Naive thymus-derived CD4-positive, alpha-beta T cell (primary cell): ENCODE data around the gene LZTR1. TPM values are rescaled to one million over a fixed set of nuclear protein-coding genes. Genes with fewer than 3 reads are reported as not detected.
"Not testable (repeated sequence)": the region's sequence is repeated elsewhere in the genome, so short reads cannot be mapped to it uniquely, and the experiment has no call there.

ENCODE experiments used
- ATAC-seq: fragments of 150-1000 bp; cut with Tn5 transposase; 2 replicates; pipeline ENCODE4 v1.10.0; 2021; ENCODE audit warnings: mild to moderate bottlenecking, moderate library complexity
- CTCF ChIA-PET: fragments of 350-600 bp; sonication (Branson Sonifier 250); formaldehyde crosslinking; loops from one replicate; lab custom pipeline; 2021; ENCODE audit warnings: antibody characterized with exemption; lab: Charles Lee
- POLR2A ChIA-PET: fragments of 350-600 bp; sonication (Branson Sonifier 250); formaldehyde crosslinking; loops from one replicate; lab custom pipeline; 2021; ENCODE audit warnings: antibody characterized with exemption, inconsistent platforms; lab: Charles Lee
- DNase-seq, 9 donors: peaks; one replicate each; pipeline versions ENCODE4 v3.0.0 to v3.0.0-alpha.2; 2020 to 2022; ENCODE audit warnings: mixed read lengths in 1 of 9
- H3K27ac ChIP-seq: one replicate; pipeline ENCODE4 v1.7.0; 2013; ENCODE audit warnings: mild to moderate bottlenecking, low read depth, low read length, moderate library complexity
- H3K27me3 ChIP-seq, 2 donors: one replicate each; pipeline ENCODE4 v1.7.0; 2013; ENCODE audit warnings: low read length in 2 of 2, mild to moderate bottlenecking in 2 of 2, moderate library complexity in 2 of 2; ENCODE audit not compliant: control insufficient read depth in 2 of 2, insufficient read depth in 2 of 2
- H3K36me3 ChIP-seq, 3 experiments: 1 replicate in 2 of 3; 2 replicates in 1 of 3; pipeline ENCODE4 v1.7.0; 2013; ENCODE audit warnings: low read length in 3 of 3, mild to moderate bottlenecking in 3 of 3, moderate library complexity in 1 of 3; ENCODE audit not compliant: insufficient read depth in 3 of 3, control insufficient read depth in 2 of 3
- H3K4me1 ChIP-seq, 2 donors: one replicate each; pipeline ENCODE4 v1.7.0; 2013; ENCODE audit warnings: low read length in 2 of 2, mild to moderate bottlenecking in 2 of 2, moderate library complexity in 1 of 2; ENCODE audit not compliant: control insufficient read depth in 2 of 2, insufficient read depth in 2 of 2
- H3K4me3 ChIP-seq: 2 replicates; pipeline ENCODE4 v1.7.0; 2013; ENCODE audit warnings: mild to moderate bottlenecking, low read length
- H3K9me3 ChIP-seq, 3 experiments: 1 replicate in 2 of 3; 2 replicates in 1 of 3; pipeline ENCODE4 v1.7.0; 2013; ENCODE audit warnings: low read length in 3 of 3; ENCODE audit not compliant: control insufficient read depth in 2 of 3
- H3K27ac Mint-ChIP-seq, 9 donors: one replicate each; pipeline ENCODE4 v1.8.0; 2020 to 2022; ENCODE audit warnings: mixed read lengths in 9 of 9, mild to moderate bottlenecking in 8 of 9, moderate library complexity in 5 of 9, inconsistent platforms in 2 of 9
- H3K27me3 Mint-ChIP-seq, 5 donors: one replicate each; pipeline ENCODE4 v1.8.0; 2021 to 2022; ENCODE audit warnings: mixed read lengths in 5 of 5, mild to moderate bottlenecking in 1 of 5
- H3K36me3 Mint-ChIP-seq, 5 donors: one replicate each; pipeline ENCODE4 v1.8.0; 2020 to 2022; ENCODE audit warnings: mixed read lengths in 5 of 5, mild to moderate bottlenecking in 3 of 5, inconsistent platforms in 1 of 5
- H3K4me1 Mint-ChIP-seq, 7 donors: one replicate each; pipeline ENCODE4 v1.8.0; 2020 to 2022; ENCODE audit warnings: mixed read lengths in 7 of 7, mild to moderate bottlenecking in 3 of 7, inconsistent platforms in 1 of 7
- H3K4me3 Mint-ChIP-seq, 10 donors: one replicate each; pipeline ENCODE4 v1.8.0; 2020 to 2022; ENCODE audit warnings: mild to moderate bottlenecking in 10 of 10, mixed read lengths in 10 of 10, moderate library complexity in 6 of 10, inconsistent platforms in 2 of 10
- H3K9me3 Mint-ChIP-seq, 11 donors: one replicate each; pipeline ENCODE4 v1.8.0; 2020 to 2022; ENCODE audit warnings: mixed read lengths in 11 of 11, mild to moderate bottlenecking in 4 of 11, inconsistent platforms in 1 of 11, moderate library complexity in 1 of 11
- intact Hi-C, 2 donors: fragments of 100-400 bp; cut with micrococcal nuclease; formaldehyde crosslinking; loops; one replicate each; pipeline ENCODE4 v1.15.1; 2023
- polyA plus RNA-seq, 2 donors: library from polyadenylated mRNA; unstranded; fragments of 300-500 nt; fragmentation: Illumina TruSeq; gene quantifications; one replicate each; pipeline ENCODE4 v1.2.3, GENCODE V29; 2021
- total RNA-seq, 6 experiments: library from RNA in 5 of 6; stranded (reverse) in 5 of 6; gene quantifications; 1 replicate in 5 of 6; 2 replicates in 1 of 6; pipeline ENCODE4 v1.2.3 and lab custom pipeline; 2021 to 2026

Gene LZTR1
- total and polyA plus RNA-seq, 7 experiments from 2014 or later: 11.4 to 104 (median 71.2) TPM

GRCh38 chr22:21032037-21032867 lies 50.2 kb downstream of the LZTR1 start, which contains the start of gene SLC7A4:
TSS of gene SLC7A4 (minus strand) at chr22:21032561. CDS start at chr22:21031812, 749 bp downstream.
- ChIA-PET CTCF (no interaction called here), POLR2A (interaction anchor here (0.5 kb wide), 1 partner anchor 416 kb away, joined by 3 read pairs; no protein-coding TSS in a partner anchor)
- DNase-seq (no peak), ATAC-seq (peak; percentile 55)
- Histone ChIP-seq H3K4me1 (peaks cover 0 to 9% of the 10 kb centered on the region in 2 donors), H3K9me3 (no peaks in the 10 kb centered on the region), H3K27me3 (no peaks in the 10 kb centered on the region), H3K4me3 (no peak within 1 kb of the TSS), H3K27ac (no peak within 1 kb of the TSS), H3K36me3 (no peaks in the 10 kb centered on the region)
- Mint-ChIP-seq H3K27ac (no peak within 1 kb of the TSS), H3K9me3 (no peaks in the 10 kb centered on the region), H3K27me3 (peaks cover 19 to 40% (median 22%) of the 10 kb centered on the region in 5 donors), H3K4me3 (peak within 1 kb of the TSS in 6 of 10 donors; percentile 26 to 77 (median 49)), H3K4me1 (peaks cover 1 to 10% (median 6%) of the 10 kb centered on the region in 7 donors), H3K36me3 (no peaks in the 10 kb centered on the region)
- intact Hi-C loops: no loop called here

- H3K4me1 ChIP-seq: peaks cover 0 to 9% of the 10 kb centered on the region in 2 donors
- ChIA-PET CTCF (no interaction called here), POLR2A (no interaction called here)
- H3K27me3 ChIP-seq: no peaks in the 10 kb centered on the region
- intact Hi-C loops: no loop called here
- Mint-ChIP-seq H3K9me3 (no peaks in the 10 kb centered on the region), H3K27ac (no peak overlapping the region), H3K27me3 (peaks cover 19 to 44% (median 22%) of the 10 kb centered on the region in 5 donors), H3K36me3 (no peaks in the 10 kb centered on the region), H3K4me1 (peaks cover 1 to 10% (median 6%) of the 10 kb centered on the region in 7 donors), H3K4me3 (peak overlapping the region in 3 of 10 donors; percentile 32 to 77 (median 56))
- ATAC-seq (no peak), DNase-seq (no peak)
- H3K4me3 ChIP-seq: no peak overlapping the region
- H3K27ac ChIP-seq: no peak overlapping the region
- H3K36me3 ChIP-seq: no peaks in the 10 kb centered on the region
- H3K9me3 ChIP-seq: no peaks in the 10 kb centered on the region
Measured at GRCh38 chr22:21032868-21033688, 51.0 kb downstream of the LZTR1 start.

GRCh38 chr22:21033895-21034294 lies 51.8 kb downstream of the LZTR1 start:
- Mint-ChIP-seq H3K27ac (no peak overlapping the region), H3K4me3 (no peak overlapping the region), H3K36me3 (no peaks in the 10 kb centered on the region), H3K4me1 (peaks cover 1 to 10% (median 6%) of the 10 kb centered on the region in 7 donors), H3K27me3 (peaks cover 19 to 49% (median 27%) of the 10 kb centered on the region in 5 donors), H3K9me3 (no peaks in the 10 kb centered on the region)
- Histone ChIP-seq H3K9me3 (no peaks in the 10 kb centered on the region), H3K4me1 (peaks cover 0 to 9% of the 10 kb centered on the region in 2 donors), H3K36me3 (no peaks in the 10 kb centered on the region), H3K27ac (no peak overlapping the region), H3K27me3 (no peaks in the 10 kb centered on the region), H3K4me3 (no peak overlapping the region)
- POLR2A ChIA-PET: no interaction called here
- intact Hi-C loops: no loop called here
- no peak for DNase-seq
- no peak for ATAC-seq
- CTCF ChIA-PET: no interaction called here

- no peak for DNase-seq
Measured at GRCh38 chr22:21034989-21035388, 52.9 kb downstream of the LZTR1 start.

GRCh38 chr22:21038405-21038804 lies 56.3 kb downstream of the LZTR1 start:
- peaks cover 0 to 3% (median 0%) of the 10 kb centered on the region in 5 donors for H3K36me3 Mint-ChIP-seq
- no peaks in the 10 kb centered on the region for H3K9me3 ChIP-seq
- DNase-seq (no peak), ATAC-seq (no peak)
- no peaks in the 10 kb centered on the region for H3K27me3 ChIP-seq
- no peaks in the 10 kb centered on the region for H3K4me1 ChIP-seq
- ChIA-PET CTCF (no interaction called here), POLR2A (no interaction called here)
- H3K9me3 Mint-ChIP-seq: peaks cover 0 to 1% (median 0%) of the 10 kb centered on the region in 11 donors
- peak overlapping the region in 1 of 9 donors; percentile 51 for H3K27ac Mint-ChIP-seq
- H3K36me3 ChIP-seq: no peaks in the 10 kb centered on the region
- no peak overlapping the region for H3K27ac ChIP-seq
- no peak overlapping the region for H3K4me3 ChIP-seq
- peaks cover 3 to 6% (median 4%) of the 10 kb centered on the region in 7 donors for H3K4me1 Mint-ChIP-seq
- H3K27me3 Mint-ChIP-seq: peaks cover 14 to 38% (median 20%) of the 10 kb centered on the region in 5 donors
- H3K4me3 Mint-ChIP-seq: no peak overlapping the region
- intact Hi-C loops: no loop called here

More at GRCh38 chr22:21034989-21035388, 52.9 kb downstream of the LZTR1 start:
- Mint-ChIP-seq H3K27ac (no peak overlapping the region), H3K4me1 (peaks cover 1 to 10% (median 6%) of the 10 kb centered on the region in 7 donors), H3K27me3 (peaks cover 19 to 51% (median 25%) of the 10 kb centered on the region in 5 donors), H3K9me3 (no peaks in the 10 kb centered on the region), H3K4me3 (no peak overlapping the region), H3K36me3 (peaks cover 0 to 3% (median 0%) of the 10 kb centered on the region in 5 donors)
- Histone ChIP-seq H3K27me3 (no peaks in the 10 kb centered on the region), H3K27ac (no peak overlapping the region), H3K4me1 (peaks cover 0 to 9% of the 10 kb centered on the region in 2 donors), H3K4me3 (no peak overlapping the region), H3K36me3 (no peaks in the 10 kb centered on the region), H3K9me3 (no peaks in the 10 kb centered on the region)
- ChIA-PET CTCF (no interaction called here), POLR2A (no interaction called here)
- intact Hi-C loops: no loop called here
- ATAC-seq: no peak

- peaks cover 16 to 39% (median 24%) of the 10 kb centered on the region in 5 donors for H3K27me3 Mint-ChIP-seq
- H3K36me3 Mint-ChIP-seq, H3K4me3 Mint-ChIP-seq: not testable (repeated sequence)
Measured at GRCh38 chr22:21039158-21039557, 57.1 kb downstream of the LZTR1 start.

More at GRCh38 chr22:21039158-21039557, 57.1 kb downstream of the LZTR1 start:
- ATAC-seq, H3K9me3 ChIP-seq, CTCF ChIA-PET, H3K4me3 ChIP-seq, H3K36me3 ChIP-seq, H3K9me3 Mint-ChIP-seq, DNase-seq, H3K4me1 ChIP-seq, intact Hi-C loops, POLR2A ChIA-PET, H3K27ac Mint-ChIP-seq, H3K27me3 ChIP-seq, H3K27ac ChIP-seq: not testable (repeated sequence)
- H3K4me1 Mint-ChIP-seq: peaks cover 2 to 11% (median 6%) of the 10 kb centered on the region in 7 donors
